ENCODE measurements around the gene ALCAM. TPM values are rescaled to one million over a fixed set of nuclear protein-coding genes. Genes with fewer than 3 reads are reported as not detected.

ALCAM gene
- polyA plus RNA-seq, 3 donors = 7.1 to 8.0 (median 7.9) TPM

DNA sequence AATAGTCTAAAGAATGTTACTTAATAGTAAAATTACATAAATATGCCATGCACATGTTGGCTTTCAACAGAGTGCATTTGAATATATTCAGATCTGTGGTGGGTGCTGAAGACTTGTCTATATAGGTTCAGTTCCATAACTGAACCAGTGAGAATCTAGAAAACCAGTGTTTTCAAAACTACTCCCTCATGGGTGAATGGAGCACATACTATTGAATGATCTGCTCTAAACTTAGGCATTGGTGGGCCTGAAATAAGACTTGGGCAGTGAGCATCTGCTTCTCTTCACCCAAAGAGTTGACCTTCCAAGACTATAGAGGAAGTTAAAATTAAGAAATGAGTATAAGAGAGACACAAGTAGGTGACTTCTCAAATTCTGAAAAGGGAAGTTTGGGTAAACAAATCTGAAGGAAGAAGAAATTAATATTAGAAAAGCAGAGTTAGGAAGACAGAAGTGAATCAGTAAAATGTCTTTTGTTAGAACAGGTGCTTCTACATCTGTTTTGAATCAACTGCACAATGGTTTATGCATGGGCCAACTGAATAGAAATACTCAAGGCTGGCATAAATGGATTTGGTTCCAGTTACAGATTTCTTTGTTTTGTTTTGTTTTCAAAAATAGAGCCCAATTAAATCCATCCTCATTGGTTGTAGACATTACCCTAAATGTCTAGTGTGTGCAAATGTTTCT is 19.3 kb downstream of the ALCAM start:
- H4K20me1 ChIP-seq (ENCODE audit: insufficient read depth, low read length) = no peaks in the 10 kb centered on the region
- peaks cover 28% of the 10 kb centered on the region for H3K4me1 Mint-ChIP-seq
- peaks cover 4 to 11% of the 10 kb centered on the region in 2 donors for H3K36me3 Mint-ChIP-seq
- peaks cover 22 to 37% of the 10 kb centered on the region in 2 donors for H3K4me1 ChIP-seq (ENCODE audit: control insufficient read depth in 1 of 2, insufficient read depth in 2 of 2, low read length in 2 of 2)
- H3K9me3 ChIP-seq (replicated peaks in 1 of 2; ENCODE audit: control insufficient read depth in 1 of 2, insufficient read depth in 1 of 2, low read length in 2 of 2) = peaks cover 0 to 6% of the 10 kb centered on the region in 2 donors
- H3K9ac ChIP-seq (ENCODE audit: insufficient read depth, low read length, poor library complexity, severe bottlenecking) = no peak overlapping the region
- H2AFZ ChIP-seq (ENCODE audit: insufficient read depth, low read depth, low read length, poor library complexity, severe bottlenecking) = no peak overlapping the region
- peaks cover 2 to 12% (median 9%) of the 10 kb centered on the region in 7 donors for H3K9me3 Mint-ChIP-seq
- H3K79me2 ChIP-seq (ENCODE audit: insufficient read depth, low read length) = peaks cover 62% of the 10 kb centered on the region
- peak overlapping the region; percentile 43 for H3K4me2 ChIP-seq (replicated peaks; ENCODE audit: extremely low read depth, low read length, poor library complexity, severe bottlenecking)
- DNase-seq = peak in 2 of 3 donors; percentile 47 to 55
- H3K36me3 ChIP-seq (replicated peaks in 1 of 2; ENCODE audit: control insufficient read depth in 1 of 2, insufficient read depth in 2 of 2, low read length in 2 of 2) = no peaks in the 10 kb centered on the region
- peak overlapping the region; percentile 43 to 91 (median 78) for H3K27ac Mint-ChIP-seq
- H3K27ac ChIP-seq (ENCODE audit: low read depth in 1 of 2, low read length in 2 of 2) = peak overlapping the region in 1 of 2 donors; percentile 66
- H3K4me3 ChIP-seq (replicated peaks in 1 of 3; ENCODE audit: low read depth in 2 of 3, low read length in 3 of 3) = no peak overlapping the region
- TF ChIP-seq, protein P1, sequence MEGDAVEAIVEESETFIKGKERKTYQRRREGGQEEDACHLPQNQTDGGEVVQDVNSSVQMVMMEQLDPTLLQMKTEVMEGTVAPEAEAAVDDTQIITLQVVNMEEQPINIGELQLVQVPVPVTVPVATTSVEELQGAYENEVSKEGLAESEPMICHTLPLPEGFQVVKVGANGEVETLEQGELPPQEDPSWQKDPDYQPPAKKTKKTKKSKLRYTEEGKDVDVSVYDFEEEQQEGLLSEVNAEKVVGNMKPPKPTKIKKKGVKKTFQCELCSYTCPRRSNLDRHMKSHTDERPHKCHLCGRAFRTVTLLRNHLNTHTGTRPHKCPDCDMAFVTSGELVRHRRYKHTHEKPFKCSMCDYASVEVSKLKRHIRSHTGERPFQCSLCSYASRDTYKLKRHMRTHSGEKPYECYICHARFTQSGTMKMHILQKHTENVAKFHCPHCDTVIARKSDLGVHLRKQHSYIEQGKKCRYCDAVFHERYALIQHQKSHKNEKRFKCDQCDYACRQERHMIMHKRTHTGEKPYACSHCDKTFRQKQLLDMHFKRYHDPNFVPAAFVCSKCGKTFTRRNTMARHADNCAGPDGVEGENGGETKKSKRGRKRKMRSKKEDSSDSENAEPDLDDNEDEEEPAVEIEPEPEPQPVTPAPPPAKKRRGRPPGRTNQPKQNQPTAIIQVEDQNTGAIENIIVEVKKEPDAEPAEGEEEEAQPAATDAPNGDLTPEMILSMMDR (IDR thresholded peaks at IDR 0.05) = no peak
- no peaks in the 10 kb centered on the region for H3K27me3 Mint-ChIP-seq (ENCODE audit: low read depth in 3 of 3)
- H3K27me3 ChIP-seq (ENCODE audit: control insufficient read depth in 2 of 2, insufficient read depth in 2 of 2, low read length in 2 of 2) = no peaks in the 10 kb centered on the region
- intact Hi-C loops (cut with micrococcal nuclease) = no loop called here
- H3K4me3 Mint-ChIP-seq = no peak overlapping the region

DNA sequence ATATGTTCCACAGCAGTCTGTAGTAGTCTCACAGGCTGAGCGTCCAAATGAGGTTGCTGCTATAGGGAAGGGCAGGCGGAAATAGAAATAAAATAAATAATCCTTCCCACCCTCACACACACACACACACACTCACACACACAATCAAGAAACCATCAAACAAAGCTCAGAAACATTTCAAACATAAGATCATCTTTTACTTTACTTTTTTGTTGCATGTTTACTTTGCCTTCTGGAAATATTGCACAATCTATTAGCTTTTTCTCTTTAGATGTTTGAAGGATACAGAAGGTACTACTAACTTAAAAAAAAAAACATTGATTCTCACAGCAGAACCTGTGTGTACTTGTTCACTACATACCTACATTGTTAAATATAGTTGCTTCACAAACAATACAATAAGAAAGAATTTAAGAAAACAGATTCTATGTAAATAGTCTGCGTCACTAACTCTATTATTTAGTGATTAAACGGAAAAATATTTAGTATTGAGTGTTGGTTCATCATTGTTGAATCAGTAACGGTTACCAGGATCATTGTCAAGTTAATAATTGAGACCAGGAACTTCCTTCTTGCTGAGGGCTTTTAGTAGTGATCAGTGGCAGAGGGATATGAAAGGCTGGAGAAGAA is 20.5 kb downstream of the ALCAM start:
- Histone ChIP-seq H3K27ac (ENCODE audit: low read depth in 1 of 2, low read length in 2 of 2) (peak overlapping the region in 1 of 2 donors; percentile 14), H4K20me1 (ENCODE audit: insufficient read depth, low read length) (no peaks in the 10 kb centered on the region), H3K4me2 (replicated peaks; ENCODE audit: extremely low read depth, low read length, poor library complexity, severe bottlenecking) (no peak overlapping the region), H3K4me1 (ENCODE audit: control insufficient read depth in 1 of 2, insufficient read depth in 2 of 2, low read length in 2 of 2) (peaks cover 22 to 37% of the 10 kb centered on the region in 2 donors), H3K27me3 (ENCODE audit: control insufficient read depth in 2 of 2, insufficient read depth in 2 of 2, low read length in 2 of 2) (no peaks in the 10 kb centered on the region), H3K36me3 (replicated peaks in 1 of 2; ENCODE audit: control insufficient read depth in 1 of 2, insufficient read depth in 2 of 2, low read length in 2 of 2) (no peaks in the 10 kb centered on the region), H3K9me3 (replicated peaks in 1 of 2; ENCODE audit: control insufficient read depth in 1 of 2, insufficient read depth in 1 of 2, low read length in 2 of 2) (peaks cover 0 to 14% of the 10 kb centered on the region in 2 donors), H3K4me3 (replicated peaks in 1 of 3; ENCODE audit: low read depth in 2 of 3, low read length in 3 of 3) (no peak overlapping the region), H3K9ac (ENCODE audit: insufficient read depth, low read length, poor library complexity, severe bottlenecking) (no peak overlapping the region), H2AFZ (ENCODE audit: insufficient read depth, low read depth, low read length, poor library complexity, severe bottlenecking) (no peak overlapping the region), H3K79me2 (ENCODE audit: insufficient read depth, low read length) (peaks cover 67% of the 10 kb centered on the region)
- Mint-ChIP-seq H3K36me3 (peaks cover 4 to 11% of the 10 kb centered on the region in 2 donors), H3K4me3 (no peak overlapping the region), H3K27ac (peak overlapping the region in 3 of 7 donors; percentile 25 to 64 (median 31)), H3K27me3 (ENCODE audit: low read depth in 3 of 3) (no peaks in the 10 kb centered on the region), H3K4me1 (peaks cover 30% of the 10 kb centered on the region), H3K9me3 (peaks cover 10 to 22% (median 20%) of the 10 kb centered on the region in 7 donors)
- no CpG with 5 or more reads among the region's 5 CpGs for WGBS (ENCODE audit: insufficient coverage)
- intact Hi-C loops (cut with micrococcal nuclease) = no loop called here
- TF ChIP-seq, protein P1 (IDR thresholded peaks at IDR 0.05) = no peak
- DNase-seq = no peak

Data from CD14-positive monocyte (primary cell).